Measurements from ENCODE around the gene CDKAL1. TPM values are rescaled to one million over a fixed set of nuclear protein-coding genes. Genes with fewer than 3 reads are reported as not detected.

The CDKAL1 gene
- total RNA-seq, 1 donor from 2014 or later: 8.4 TPM

- DNase-seq (ENCODE audit: low spot score): no peak
- intact Hi-C loops (cut with DNase I): no loop called here
These were observed 729.5 kb downstream of the CDKAL1 start for GRCh38 chr6:21263531-21264287.

GRCh38 chr6:21264288-21265033 lies 730.2 kb downstream of the CDKAL1 start:
- no peak for DNase-seq (ENCODE audit: low spot score)
- intact Hi-C loops (cut with DNase I): no loop called here

GRCh38 chr6:21265034-21265729 lies 730.9 kb downstream of the CDKAL1 start:
- no peak for DNase-seq (ENCODE audit: low spot score)
- intact Hi-C loops (cut with DNase I): no loop called here

GRCh38 chr6:21265730-21266044 lies 731.4 kb downstream of the CDKAL1 start:
- no peak for DNase-seq (ENCODE audit: low spot score)
- intact Hi-C loops (cut with DNase I): no loop called here

- intact Hi-C loops (cut with DNase I): no loop called here
- no peak for DNase-seq (ENCODE audit: low spot score)
These were observed 736.5 kb downstream of the CDKAL1 start for GRCh38 chr6:21270636-21271201.

- no peak for DNase-seq (ENCODE audit: low spot score)
- intact Hi-C loops (cut with DNase I): no loop called here
These were observed 737.3 kb downstream of the CDKAL1 start for GRCh38 chr6:21271428-21272155.

DNA sequence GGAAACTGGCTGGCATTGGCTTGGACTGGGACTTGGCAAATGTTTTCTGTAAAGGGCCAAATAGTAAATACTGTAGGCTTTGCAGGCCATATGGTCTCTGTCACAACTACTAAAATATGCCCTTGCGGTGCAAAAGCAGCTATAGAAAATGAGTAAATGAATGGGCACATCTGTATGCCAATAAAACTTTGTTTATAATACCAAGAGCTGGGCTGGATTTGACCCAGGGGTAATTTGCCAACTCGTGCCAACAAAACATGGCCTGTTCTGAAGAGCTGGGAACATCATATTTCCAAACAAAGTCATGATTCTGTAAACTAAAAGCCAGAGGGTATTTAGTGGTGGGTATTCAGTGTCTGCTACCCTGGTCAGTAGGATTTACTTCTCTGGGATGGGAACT lies 739.2 kb downstream of the CDKAL1 start:
- DNase-seq (ENCODE audit: low spot score): no peak
- intact Hi-C loops (cut with DNase I): no loop called here

GRCh38 chr6:21274851-21275250 lies 740.6 kb downstream of the CDKAL1 start:
- intact Hi-C loops (cut with DNase I): no loop called here

GRCh38 chr6:21277601-21278374 lies 743.5 kb downstream of the CDKAL1 start:
- no peak for DNase-seq (ENCODE audit: low spot score)
- intact Hi-C loops (cut with DNase I): no loop called here

More at GRCh38 chr6:21274851-21275250, 740.6 kb downstream of the CDKAL1 start:
- DNase-seq (ENCODE audit: low spot score): no peak

DNA sequence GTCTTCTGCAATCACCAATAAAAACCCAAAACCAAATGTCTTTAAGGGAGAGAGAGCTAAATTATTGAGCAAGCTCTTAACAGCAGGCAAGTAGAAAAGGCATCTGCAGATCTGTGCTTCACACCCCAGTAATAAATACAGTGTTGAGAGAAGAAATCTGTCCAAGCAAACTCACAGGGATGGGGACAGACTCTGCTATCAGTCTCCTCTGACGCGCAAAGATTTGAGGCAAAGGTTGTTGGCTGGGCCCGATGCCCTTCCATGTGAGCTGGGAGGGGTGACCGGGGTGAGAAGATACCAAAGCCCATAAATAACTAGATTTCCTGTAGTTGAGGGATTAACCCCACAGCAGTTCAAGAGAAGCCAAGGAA lies 744.1 kb downstream of the CDKAL1 start:
- no peak for DNase-seq (ENCODE audit: low spot score)
- intact Hi-C loops (cut with DNase I): no loop called here

DNA sequence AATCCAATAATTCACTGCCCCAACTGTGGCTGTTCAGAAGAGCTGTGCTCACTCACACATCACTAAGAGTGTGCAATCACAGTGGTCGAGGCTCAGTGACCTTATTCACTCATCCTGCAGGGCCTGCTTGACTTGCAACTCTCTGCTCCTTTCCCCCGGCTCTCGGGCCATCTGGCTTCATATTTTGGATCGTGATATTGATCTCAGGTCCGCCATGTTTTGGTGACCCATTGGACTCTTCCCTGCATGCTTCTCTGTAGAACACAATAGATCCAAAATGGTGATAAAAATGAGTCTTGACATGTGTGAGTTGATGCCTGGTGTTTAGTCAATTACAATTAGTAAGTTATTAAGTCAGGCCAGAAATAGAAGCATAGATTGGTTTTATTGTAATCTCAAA lies 745.4 kb downstream of the CDKAL1 start:
- intact Hi-C loops (cut with DNase I): no loop called here
- no peak for DNase-seq (ENCODE audit: low spot score)

DNA sequence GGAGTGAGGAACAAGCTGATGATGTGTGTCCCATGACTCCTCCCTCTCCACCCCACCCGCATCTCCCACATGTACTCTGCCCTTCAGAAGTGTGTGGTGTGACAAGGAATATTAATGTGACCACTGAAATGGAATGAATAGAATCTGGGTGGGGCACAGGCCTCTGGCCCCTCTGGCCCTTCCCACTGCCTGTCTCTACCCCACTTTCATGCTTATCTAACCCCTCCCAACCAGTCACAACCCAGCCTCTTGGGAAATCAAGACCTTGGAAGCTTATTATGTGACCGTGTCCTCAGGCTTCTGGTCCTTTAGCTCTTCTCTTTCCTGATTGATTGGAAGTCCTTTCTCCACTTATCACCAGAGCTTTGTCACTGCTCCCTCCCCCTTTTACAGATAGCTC lies 747.1 kb downstream of the CDKAL1 start:
- intact Hi-C loops (cut with DNase I): no loop called here
- DNase-seq (ENCODE audit: low spot score): no peak

Other genes with a start within 250 kb of the CDKAL1 start
- 8.6 TPM for gene E2F3, start 132.6 kb upstream of the CDKAL1 start, total RNA-seq